Measurements from ENCODE around the gene UBQLN4.
"Not testable (repeated sequence)": the region's sequence is repeated elsewhere in the genome, so short reads cannot be mapped to it uniquely, and the experiment has no call there.

Gene UBQLN4

GRCh38 chr1:156080863-156081179, 27.2 kb upstream of the UBQLN4 start:
- no peak for DNase-seq

GRCh38 chr1:156080241-156080862, 26.8 kb upstream of the UBQLN4 start:
- DNase-seq: no peak

- DNase-seq: no peak
Measured at GRCh38 chr1:156079762-156080161, 26.2 kb upstream of the UBQLN4 start.

GRCh38 chr1:156078728-156079127, 25.1 kb upstream of the UBQLN4 start:
- no peak for DNase-seq

- DNase-seq: no peak
Measured at GRCh38 chr1:156077430-156077760, 23.8 kb upstream of the UBQLN4 start.

- no peak for DNase-seq
Measured at GRCh38 chr1:156076609-156077429, 23.2 kb upstream of the UBQLN4 start.

- no peak for DNase-seq
Measured at GRCh38 chr1:156075775-156076204, 22.2 kb upstream of the UBQLN4 start.

- DNase-seq: no peak
Measured at GRCh38 chr1:156075162-156075561, 21.6 kb upstream of the UBQLN4 start.

GRCh38 chr1:156074661-156075060, 21.1 kb upstream of the UBQLN4 start:
- DNase-seq: no peak

- no peak for DNase-seq
Measured at GRCh38 chr1:156073740-156074139, 20.1 kb upstream of the UBQLN4 start.

GRCh38 chr1:156073110-156073687, 19.6 kb upstream of the UBQLN4 start:
- DNase-seq: no peak

- DNase-seq: no peak
Measured at GRCh38 chr1:156072251-156072650, 18.7 kb upstream of the UBQLN4 start.

GRCh38 chr1:156071332-156071816, 17.8 kb upstream of the UBQLN4 start:
- not testable (repeated sequence) for DNase-seq

GRCh38 chr1:156070548-156070947, 16.9 kb upstream of the UBQLN4 start:
- no peak for DNase-seq

- DNase-seq: no peak
Measured at GRCh38 chr1:156069490-156070455, 16.2 kb upstream of the UBQLN4 start.

- no peak for DNase-seq
Measured at GRCh38 chr1:156067262-156067661, 13.7 kb upstream of the UBQLN4 start.

- no peak for DNase-seq
Measured at GRCh38 chr1:156065871-156066270, 12.3 kb upstream of the UBQLN4 start.

GRCh38 chr1:156065212-156065611, 11.6 kb upstream of the UBQLN4 start:
- no peak for DNase-seq

- DNase-seq: no peak
Measured at GRCh38 chr1:156064615-156065014, 11.0 kb upstream of the UBQLN4 start.

GRCh38 chr1:156063997-156064285, 10.3 kb upstream of the UBQLN4 start:
- no peak for DNase-seq

GRCh38 chr1:156062189-156062588, 8.6 kb upstream of the UBQLN4 start:
- no peak for DNase-seq

- DNase-seq: no peak
Measured at GRCh38 chr1:156060937-156061636, 7.5 kb upstream of the UBQLN4 start, which contains the start of gene RAB25. Gene RAB25, plus strand, starts transcription at chr1:156061160. Its CDS starts 241 bp downstream, at chr1:156061401.

Data from activated naive CD4-positive, alpha-beta T cell treated with anti-CD3 and anti-CD28 coated beads, Interleukin-2, amount 50 U/mL, for 16 hours (primary cell).